HG03175 (cell line): ENCODE results near the gene SF3B5.
"Not testable (repeated sequence)": the region's sequence is repeated elsewhere in the genome, so short reads cannot be mapped to it uniquely, and the experiment has no call there.

Source experiments
- ATAC-seq: cut with Tn5 transposase; IDR thresholded peaks from one replicate; pipeline ENCODE4 v1.9.1; 2021; ENCODE audit warnings: mild to moderate bottlenecking, moderate library complexity; ENCODE audit not compliant: unreplicated experiment

Gene SF3B5

GRCh38 chr6:144095134-144096002 is at the start of gene SF3B5:
Gene SF3B5 (minus strand): TSS chr6:144095573. CDS start chr6:144095497, 76 bp downstream.
- peak; percentile 91 for ATAC-seq

DNA sequence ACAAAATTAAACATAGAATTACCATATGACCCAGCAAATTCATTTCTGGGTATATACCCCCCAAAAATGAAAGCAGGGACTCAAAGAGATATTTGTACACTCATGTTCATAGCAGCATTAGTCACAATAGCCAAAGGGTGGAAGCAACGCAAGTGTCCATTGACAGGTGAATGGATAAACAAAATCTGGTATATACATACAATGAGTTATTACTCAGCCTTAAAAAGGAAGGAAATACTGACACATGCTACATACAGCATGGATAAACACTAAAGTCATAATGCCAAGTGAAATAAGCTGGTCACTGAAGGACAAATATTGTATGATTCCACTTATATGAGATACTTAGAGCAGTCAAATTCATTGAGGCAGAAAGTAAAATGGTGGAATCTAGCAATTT is 49.6 kb upstream of the SF3B5 start:
- no peak for ATAC-seq

DNA sequence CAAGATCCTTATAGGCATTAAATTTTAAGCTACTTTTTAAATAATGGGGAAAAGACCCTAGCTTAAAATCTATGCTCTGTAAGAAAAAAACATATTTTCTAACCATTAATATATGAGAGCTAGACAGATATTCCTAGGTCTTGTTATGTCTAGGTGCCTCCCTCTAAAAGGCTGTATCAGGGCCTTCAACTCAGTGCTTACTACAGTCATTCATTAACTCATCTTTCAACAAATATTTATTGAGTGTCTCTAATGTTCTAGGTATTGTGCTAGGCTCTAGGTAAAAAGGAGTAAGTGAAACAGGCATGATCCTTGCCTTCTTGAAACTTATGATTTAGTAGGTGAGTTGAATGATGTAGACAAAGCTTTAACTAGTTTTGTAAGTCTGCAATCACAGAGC is 48.5 kb upstream of the SF3B5 start:
- no peak for ATAC-seq

- ATAC-seq = no peak
These were observed 47.7 kb upstream of the SF3B5 start for GRCh38 chr6:144143106-144143505.

DNA sequence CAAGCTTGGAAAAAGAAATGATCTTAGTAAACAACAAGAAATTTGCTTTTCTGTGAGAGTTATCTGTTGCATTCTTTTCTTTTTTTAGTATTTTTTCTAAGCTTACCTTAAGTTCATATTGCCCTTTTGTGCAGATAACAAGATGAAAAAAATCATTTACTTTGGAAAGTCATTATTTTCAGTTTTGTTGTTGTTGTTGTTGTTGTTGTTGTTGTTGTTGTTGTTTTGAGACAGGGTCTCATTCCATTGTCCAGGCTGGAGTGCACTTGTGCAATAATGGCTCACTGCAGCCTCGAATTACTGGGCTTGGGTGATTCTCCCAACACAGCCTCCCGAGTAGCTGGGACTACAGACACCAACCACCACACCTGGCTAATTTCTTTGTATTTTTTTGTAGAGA is 46.1 kb upstream of the SF3B5 start:
- no peak for ATAC-seq

- ATAC-seq = peak; percentile 92
These were observed 45.5 kb upstream of the SF3B5 start for GRCh38 chr6:144140867-144141266.

DNA sequence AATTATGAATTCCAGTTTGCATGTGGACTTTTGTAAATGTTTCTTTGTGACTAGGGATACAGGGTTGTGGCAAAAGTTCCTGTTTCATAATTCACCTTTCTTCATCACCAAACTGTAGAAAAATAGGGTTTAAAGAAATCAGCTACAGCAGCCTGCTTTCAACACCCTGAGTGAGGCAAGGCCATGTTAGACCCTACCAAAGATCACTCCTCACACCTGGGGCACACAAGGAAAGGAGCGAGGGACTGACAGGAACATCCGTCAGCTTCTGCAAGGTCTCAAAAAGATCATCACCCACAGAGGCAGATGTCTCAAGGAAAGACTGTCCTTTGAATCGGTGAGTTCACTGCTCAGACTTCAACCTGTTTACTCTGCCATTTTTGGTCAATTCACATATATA is 44.4 kb upstream of the SF3B5 start:
- ATAC-seq = no peak

GRCh38 chr6:144138542-144138941 is 43.2 kb upstream of the SF3B5 start:
- no peak for ATAC-seq

- no peak for ATAC-seq
These were observed 39.4 kb upstream of the SF3B5 start for GRCh38 chr6:144134737-144135136.

- no peak for ATAC-seq
These were observed 38.8 kb upstream of the SF3B5 start for GRCh38 chr6:144134176-144134575.

DNA sequence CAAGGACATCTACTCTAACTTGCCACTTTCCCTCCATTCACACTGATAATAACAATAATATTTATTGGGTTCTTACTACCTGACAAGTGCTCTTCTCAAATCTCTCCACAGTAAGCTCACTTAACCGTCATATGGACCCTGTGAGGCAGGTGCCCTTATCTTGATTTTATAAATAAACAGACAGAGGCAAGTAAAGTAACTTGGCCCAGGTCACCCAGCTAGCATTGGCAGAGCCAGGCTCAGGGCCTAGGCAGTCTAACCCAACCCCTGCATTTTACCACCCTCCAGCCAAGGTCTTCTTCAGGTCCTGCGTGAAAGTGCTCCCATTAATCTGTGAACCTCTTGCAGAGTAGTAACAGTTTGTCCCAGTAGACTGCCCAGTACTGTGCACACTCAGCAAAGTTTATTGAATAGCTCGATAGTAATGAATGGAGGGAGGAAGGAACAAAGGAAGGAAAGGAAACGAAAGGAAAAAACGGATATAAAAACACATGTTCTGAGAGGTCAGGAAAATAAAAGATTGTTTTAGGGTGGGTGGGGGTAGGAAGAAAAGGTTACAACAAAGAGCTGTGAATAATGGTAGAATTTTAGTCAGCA is 38.0 kb upstream of the SF3B5 start:
- ATAC-seq = no peak

DNA sequence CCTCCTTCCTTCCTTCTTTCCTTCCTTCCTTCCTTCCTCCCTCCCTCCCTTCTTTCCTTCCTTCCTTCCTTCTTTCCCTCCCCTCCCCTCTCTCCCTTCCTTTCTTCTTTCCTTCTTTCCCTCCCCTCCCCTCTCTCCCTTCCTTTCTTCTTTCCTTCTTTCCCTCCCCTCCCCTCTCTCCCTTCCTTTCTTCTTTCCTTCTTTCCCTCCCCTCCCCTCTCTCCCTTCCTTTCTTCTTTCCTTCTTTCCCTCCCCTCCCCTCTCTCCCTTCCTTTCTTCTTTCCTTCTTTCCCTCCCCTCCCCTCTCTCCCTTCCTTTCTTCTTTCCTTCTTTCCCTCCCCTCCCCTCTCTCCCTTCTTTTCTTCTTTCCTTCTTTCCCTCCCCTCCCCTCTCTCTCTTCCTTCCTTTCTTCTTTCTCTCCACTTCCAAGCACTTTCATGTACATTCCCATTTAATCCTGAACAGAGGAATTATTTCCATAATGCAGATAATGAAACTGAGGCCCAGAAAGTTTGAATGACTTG is 36.9 kb upstream of the SF3B5 start:
- not testable (repeated sequence) for ATAC-seq

GRCh38 chr6:144131248-144131709 is 35.9 kb upstream of the SF3B5 start:
- no peak for ATAC-seq

- no peak for ATAC-seq
These were observed 34.1 kb upstream of the SF3B5 start for GRCh38 chr6:144129469-144129868.

- no peak for ATAC-seq
These were observed 31.7 kb upstream of the SF3B5 start for GRCh38 chr6:144127097-144127496.

GRCh38 chr6:144123836-144124235 is 28.5 kb upstream of the SF3B5 start:
- no peak for ATAC-seq

DNA sequence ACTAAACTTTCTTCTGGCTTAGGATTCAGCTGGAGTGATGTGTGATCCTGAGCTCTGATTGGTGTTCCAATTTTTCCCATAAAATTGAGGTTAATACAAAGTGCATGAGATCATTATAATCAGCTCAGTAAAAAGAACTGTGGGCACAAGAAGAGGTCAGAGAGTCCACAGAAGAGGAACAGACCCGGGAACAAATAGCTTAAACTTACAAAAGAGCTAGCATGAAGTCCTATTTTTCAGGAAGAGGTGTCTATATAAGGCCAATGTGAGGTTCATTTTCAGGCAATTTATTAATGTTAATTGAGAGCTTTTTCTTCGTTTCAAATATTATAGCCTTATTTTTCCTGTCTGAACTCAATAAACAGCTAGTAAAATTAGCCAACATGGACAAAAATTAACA is 28.0 kb upstream of the SF3B5 start:
- ATAC-seq = no peak

DNA sequence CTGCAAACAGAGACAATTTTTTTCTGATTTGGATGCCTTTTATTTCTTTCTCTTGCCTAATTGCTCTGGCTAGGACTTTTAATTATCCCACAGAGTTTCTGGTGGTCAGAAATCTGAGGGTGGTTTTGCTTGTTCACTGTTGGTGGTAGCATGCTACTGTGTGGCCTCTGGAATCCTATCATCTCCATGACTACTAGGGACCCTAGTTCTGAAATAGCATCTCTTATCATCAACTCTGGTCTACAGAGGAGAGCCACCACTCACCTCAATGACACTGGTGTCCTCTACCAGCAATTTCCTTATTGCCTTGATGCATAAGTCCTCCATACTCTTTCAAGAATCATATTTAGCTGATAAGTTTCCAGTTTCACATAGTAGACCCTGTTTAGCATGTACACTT is 27.5 kb upstream of the SF3B5 start:
- ATAC-seq = no peak

GRCh38 chr6:144119376-144119775 is 24.0 kb upstream of the SF3B5 start:
- ATAC-seq = no peak

- ATAC-seq = no peak
These were observed 19.8 kb upstream of the SF3B5 start for GRCh38 chr6:144115219-144115618.

- ATAC-seq = no peak
These were observed 18.0 kb upstream of the SF3B5 start for GRCh38 chr6:144113366-144113765.

- ATAC-seq = no peak
These were observed 14.8 kb upstream of the SF3B5 start for GRCh38 chr6:144110210-144110609.
